SU-DHL-6 (cell line): ENCODE data around the gene CSTF3.

Experiments
- H2AFZ ChIP-seq: fragments of 200-600 bp; sonication (generic); 2 replicates; pipeline ENCODE4 v1.6.1; 2014; ENCODE audit warnings: low read depth, mild to moderate bottlenecking, moderate library complexity, mixed read lengths, antibody characterized with exemption, low read length; ENCODE audit not compliant: severe bottlenecking
- H3F3A ChIP-seq: fragments of 200-600 bp; shearing (Covaris generic); 2 replicates; pipeline ENCODE4 v1.6.0; 2016; ENCODE audit warnings: antibody characterized with exemption, mild to moderate bottlenecking; ENCODE audit not compliant: insufficient read depth
- H3K27ac ChIP-seq: fragments of 200-600 bp; sonication (generic); 2 replicates; pipeline ENCODE4 v1.5.1; 2016; ENCODE audit warnings: low read depth, mild to moderate bottlenecking, low read length, moderate library complexity, mixed read lengths
- H3K27me3 ChIP-seq: fragments of 200-600 bp; sonication (generic), shearing (Covaris generic); 2 replicates; pipeline ENCODE4 v1.6.0; 2014; ENCODE audit warnings: mild to moderate bottlenecking, low read length
- H3K36me3 ChIP-seq: fragments of 200-600 bp; sonication (generic); 2 replicates; pipeline ENCODE4 v1.6.1; 2014; ENCODE audit warnings: mild to moderate bottlenecking, low read length, mixed read lengths
- H3K4me2 ChIP-seq: fragments of 300-600, 200-600 bp; shearing (Covaris generic), sonication (generic); 2 replicates; pipeline ENCODE4 v1.6.0; 2014; ENCODE audit warnings: low read length, low read depth, mild to moderate bottlenecking; ENCODE audit not compliant: poor library complexity, severe bottlenecking
- H3K4me3 ChIP-seq: fragments of 200-600 bp; sonication (generic); 2 replicates; pipeline ENCODE4 v1.5.1; 2014; ENCODE audit warnings: antibody characterized with exemption, low read length, mild to moderate bottlenecking, mixed read lengths; ENCODE audit not compliant: insufficient read depth, poor library complexity, severe bottlenecking
- H3K79me2 ChIP-seq: fragments of 200-600 bp; sonication (generic); 2 replicates; pipeline ENCODE4 v1.6.1; 2014; ENCODE audit warnings: mild to moderate bottlenecking, low read length, moderate library complexity; ENCODE audit not compliant: insufficient read depth
- H3K9ac ChIP-seq: fragments of 200-600 bp; sonication (generic); 2 replicates; pipeline ENCODE4 v1.7.0; 2014; ENCODE audit warnings: mild to moderate bottlenecking, low read length
- H3K9me2 ChIP-seq: fragments of 200-600 bp; sonication (generic); replicated peaks from 2 replicates; pipeline ENCODE4 v1.6.1; 2014; ENCODE audit warnings: low read length; ENCODE audit not compliant: insufficient read depth
- H3K9me3 ChIP-seq: fragments of 200-600 bp; sonication (generic); 2 replicates; pipeline ENCODE4 v1.6.1; 2014; ENCODE audit warnings: low read length, mixed read lengths; ENCODE audit not compliant: insufficient read depth
- H4K20me1 ChIP-seq: fragments of 200-600 bp; sonication (generic); 2 replicates; pipeline ENCODE4 v1.6.1; 2014; ENCODE audit warnings: low read depth, mild to moderate bottlenecking, antibody characterized with exemption, low read length, moderate library complexity, mixed read lengths
- CTCF ChIP-seq: fragments of 200-600 bp; sonication (generic); IDR thresholded peaks from one replicate; pipeline ENCODE4 v1.5.1; 2017; ENCODE audit warnings: antibody characterized with exemption, mild to moderate bottlenecking, low read length, moderate library complexity; ENCODE audit not compliant: insufficient read depth, poor library complexity, severe bottlenecking
- EZH2phosphoT487 ChIP-seq: fragments of 200-600 bp; sonication (generic), shearing (Covaris generic); conservative IDR thresholded peaks from 2 replicates; pipeline ENCODE4 v1.6.1; 2018; ENCODE audit warnings: mild to moderate bottlenecking, antibody characterized with exemption, low read length, moderate library complexity, mixed read lengths

CSTF3 gene

GRCh38 chr11:33135768-33136443 is 25.4 kb downstream of the CSTF3 start:
- Histone ChIP-seq H3K4me2 (no peak overlapping the region), H3K9ac (no peak overlapping the region), H3K36me3 (peaks cover 4% of the 10 kb centered on the region; the same call in 1 of the 2 replicates), H2AFZ (no peak overlapping the region), H3K9me2 (no peaks in the 10 kb centered on the region), H3K79me2 (no peaks in the 10 kb centered on the region), H3F3A (no peaks in the 10 kb centered on the region), H3K9me3 (no peaks in the 10 kb centered on the region), H3K4me3 (no peak overlapping the region), H3K27me3 (no peaks in the 10 kb centered on the region), H3K27ac (no peak overlapping the region), H4K20me1 (no peaks in the 10 kb centered on the region)
- TF ChIP-seq EZH2phosphoT487 = no peak
- no peak for TF ChIP-seq CTCF

GRCh38 chr11:33135216-33135615 is 26.1 kb downstream of the CSTF3 start:
- no peak overlapping the region for H3K4me3 ChIP-seq
- no peaks in the 10 kb centered on the region for H4K20me1 ChIP-seq
- no peak overlapping the region for H3K27ac ChIP-seq
- no peaks in the 10 kb centered on the region for H3K9me2 ChIP-seq
- no peaks in the 10 kb centered on the region for H3F3A ChIP-seq
- H3K9me3 ChIP-seq = no peaks in the 10 kb centered on the region
- no peak overlapping the region for H3K9ac ChIP-seq
- no peak overlapping the region for H2AFZ ChIP-seq
- no peak for TF ChIP-seq EZH2phosphoT487
- no peak for TF ChIP-seq CTCF
- H3K27me3 ChIP-seq = no peaks in the 10 kb centered on the region
- H3K36me3 ChIP-seq = peaks cover 3% of the 10 kb centered on the region; the same call in 1 of the 2 replicates
- H3K4me2 ChIP-seq = no peak overlapping the region
- H3K79me2 ChIP-seq = no peaks in the 10 kb centered on the region

GRCh38 chr11:33134276-33134675 is 27.0 kb downstream of the CSTF3 start:
- no peak for TF ChIP-seq EZH2phosphoT487
- no peak for TF ChIP-seq CTCF
- Histone ChIP-seq H2AFZ (no peak overlapping the region), H4K20me1 (no peaks in the 10 kb centered on the region), H3K9me3 (no peaks in the 10 kb centered on the region), H3K9ac (no peak overlapping the region), H3K27me3 (no peaks in the 10 kb centered on the region), H3K36me3 (no peaks in the 10 kb centered on the region), H3K9me2 (no peaks in the 10 kb centered on the region), H3F3A (no peaks in the 10 kb centered on the region), H3K27ac (no peak overlapping the region), H3K79me2 (no peaks in the 10 kb centered on the region), H3K4me2 (no peak overlapping the region), H3K4me3 (no peak overlapping the region)
